NCI-H2081 treated with DMSO at 0.1 percent for 48 hours (cell line): ENCODE results near the gene TMEM138.

Source experiments
- DNase-seq: peaks from one replicate; lab custom pipeline; 2025; lab: John Stamatoyannopoulos, UW

Gene TMEM138

GRCh38 chr11:61342207-61342803 is 19.9 kb upstream of the TMEM138 start:
- no peak for DNase-seq

- DNase-seq = no peak
These were observed 18.1 kb upstream of the TMEM138 start for GRCh38 chr11:61343792-61344745.

DNA sequence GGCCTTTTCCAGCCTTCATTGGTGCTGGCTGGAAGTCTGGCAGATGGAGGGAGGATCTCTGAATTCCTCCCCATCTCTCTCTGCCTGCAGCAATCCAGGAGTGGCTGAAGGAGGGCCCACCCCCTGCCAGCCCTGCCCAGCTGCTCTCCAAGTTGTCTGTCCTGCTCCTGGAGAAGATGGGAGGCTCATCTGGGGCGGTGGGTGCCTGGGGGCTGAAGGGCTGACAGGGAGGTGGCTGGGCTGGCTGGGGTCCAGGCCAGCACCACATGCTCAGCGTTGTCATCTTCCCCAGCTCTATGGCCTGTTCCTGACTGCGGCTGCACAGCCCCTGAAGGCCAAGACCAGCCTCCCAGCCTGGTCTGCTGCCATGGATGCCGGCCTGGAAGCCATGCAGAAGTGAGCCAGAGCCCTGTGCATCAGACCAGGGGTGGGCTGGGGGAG is 17.0 kb upstream of the TMEM138 start:
- no peak for DNase-seq

GRCh38 chr11:61345954-61346843 is 16.0 kb upstream of the TMEM138 start:
- no peak for DNase-seq

DNA sequence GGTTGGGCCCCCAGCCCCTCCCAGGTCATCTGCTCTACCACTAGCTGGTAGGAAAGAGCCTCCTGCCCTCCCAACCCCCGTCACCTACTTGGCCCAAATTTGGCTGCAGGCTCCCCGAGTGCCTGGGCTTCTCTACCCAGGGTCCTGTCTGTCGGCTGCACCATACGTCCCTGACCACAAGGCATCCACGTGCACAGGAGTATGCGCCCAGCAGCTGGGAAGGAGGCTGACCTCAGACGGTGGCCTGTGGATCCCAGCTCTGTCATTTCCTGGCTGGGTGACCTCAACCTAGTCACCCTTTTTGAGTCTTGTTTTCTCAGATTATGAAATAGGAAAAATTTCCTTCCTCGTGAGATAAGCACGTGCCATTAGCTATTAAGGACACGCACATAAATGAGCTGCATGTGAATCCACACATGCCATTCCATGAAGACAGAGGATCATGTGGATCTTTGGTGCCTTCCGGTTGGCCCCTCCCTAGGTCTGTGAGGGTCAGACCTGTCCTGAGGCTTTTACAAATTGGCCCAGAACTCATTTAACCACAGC is 14.2 kb upstream of the TMEM138 start:
- no peak for DNase-seq

GRCh38 chr11:61349189-61349751 is 12.9 kb upstream of the TMEM138 start:
- DNase-seq = no peak

- no peak for DNase-seq
These were observed 12.3 kb upstream of the TMEM138 start for GRCh38 chr11:61349916-61350315.

GRCh38 chr11:61350336-61350735 is 11.8 kb upstream of the TMEM138 start:
- no peak for DNase-seq

- DNase-seq = no peak
These were observed 11.4 kb upstream of the TMEM138 start for GRCh38 chr11:61350803-61351202.

DNA sequence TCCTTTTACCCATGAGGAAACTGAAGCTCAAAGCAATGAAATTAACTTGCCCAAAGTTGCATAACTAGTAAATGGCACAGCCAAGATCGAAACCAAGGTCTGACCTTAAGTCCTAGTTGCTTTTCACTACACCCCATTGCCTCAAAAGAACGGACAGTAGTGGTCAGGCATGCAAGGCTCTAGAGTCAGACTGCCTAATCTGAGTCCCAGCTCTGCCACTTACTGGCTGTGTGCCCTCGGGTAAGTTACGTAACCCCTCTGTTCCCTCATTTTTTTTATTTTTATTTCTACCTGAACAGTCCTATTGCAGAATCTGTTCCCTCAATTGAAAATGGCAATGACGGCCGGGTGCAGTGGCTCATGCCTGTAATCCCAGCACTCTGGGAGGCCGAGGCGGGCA is 10.1 kb upstream of the TMEM138 start:
- no peak for DNase-seq

GRCh38 chr11:61353131-61354067 is 8.8 kb upstream of the TMEM138 start:
- no peak for DNase-seq

- no peak for DNase-seq
These were observed 8.0 kb upstream of the TMEM138 start for GRCh38 chr11:61354208-61354607.

DNA sequence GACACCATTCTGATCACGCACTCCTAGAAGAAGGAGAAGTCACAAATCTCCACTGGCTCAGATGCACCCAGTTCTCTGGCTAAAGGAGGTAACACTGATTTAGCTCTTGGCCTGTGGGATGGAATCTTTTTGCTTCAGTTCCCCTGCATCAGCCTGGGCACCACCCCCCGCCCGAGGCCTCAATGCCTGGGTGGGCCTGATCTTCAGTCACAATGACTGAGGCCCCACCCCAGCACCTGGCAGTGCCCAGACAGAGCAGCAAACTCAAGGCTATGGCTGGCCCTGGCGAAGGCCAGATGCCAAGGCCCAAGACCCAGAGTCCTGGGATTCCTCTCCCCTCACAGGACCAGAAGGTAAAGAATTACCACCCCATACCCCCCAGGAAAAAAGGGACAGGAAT is 5.5 kb upstream of the TMEM138 start:
- no peak for DNase-seq

GRCh38 chr11:61357233-61357893 is 4.8 kb upstream of the TMEM138 start:
- no peak for DNase-seq

DNA sequence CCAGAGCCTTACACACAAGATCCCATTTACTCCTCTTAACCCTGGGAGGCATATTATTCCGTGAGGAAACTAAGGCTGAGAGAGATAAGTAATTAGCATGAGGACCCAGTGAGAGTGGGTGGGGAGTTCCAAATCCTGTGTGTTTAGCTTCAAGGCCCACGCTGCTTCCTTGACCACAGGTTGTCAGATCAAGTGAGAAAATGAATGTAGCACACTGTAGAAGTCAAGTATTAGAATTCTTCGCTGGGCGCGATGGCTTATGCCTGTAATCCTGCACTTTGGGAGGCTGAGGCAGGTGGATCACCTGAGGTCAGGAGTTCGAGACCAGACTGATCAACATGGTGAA is 4.3 kb upstream of the TMEM138 start:
- DNase-seq = no peak

GRCh38 chr11:61358566-61358965 is 3.6 kb upstream of the TMEM138 start:
- DNase-seq = no peak

GRCh38 chr11:61359516-61359915 is 2.7 kb upstream of the TMEM138 start:
- DNase-seq = no peak

DNA sequence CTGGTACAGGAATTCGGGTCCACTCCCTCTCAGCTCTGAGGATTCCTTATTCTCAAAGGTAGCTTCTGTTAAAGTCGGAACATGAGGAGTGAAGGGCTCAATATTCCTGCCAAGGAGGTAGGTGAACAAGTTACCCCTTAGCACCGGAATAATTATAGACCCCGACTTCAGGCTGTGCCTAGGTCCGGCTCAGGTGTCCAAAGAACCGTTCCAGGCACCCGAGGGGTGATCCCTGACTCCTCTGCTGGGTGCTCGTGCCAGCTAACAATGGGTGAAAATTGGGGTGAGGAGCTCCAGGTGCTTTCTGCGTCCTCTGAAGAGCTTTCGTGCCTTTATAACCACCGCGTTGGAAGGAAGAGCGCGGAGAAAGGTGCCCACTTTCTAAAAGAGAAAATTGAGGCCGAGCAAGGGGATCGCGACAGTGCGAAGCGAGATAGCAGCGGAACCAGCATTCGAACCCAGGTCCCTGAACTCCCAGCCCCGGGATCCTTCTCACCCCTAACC is 885 bp upstream of the TMEM138 start:
- no peak for DNase-seq

- DNase-seq = no peak
These were observed 335 bp downstream of the TMEM138 start for GRCh38 chr11:61362542-61362875.

GRCh38 chr11:61364012-61364675 is 2.0 kb downstream of the TMEM138 start:
- no peak for DNase-seq
